Measurements from ENCODE around the gene PALLD.
A peak's percentile ranks its signal among the peaks of the same experiment; 100 is the strongest.

Gene PALLD

DNA sequence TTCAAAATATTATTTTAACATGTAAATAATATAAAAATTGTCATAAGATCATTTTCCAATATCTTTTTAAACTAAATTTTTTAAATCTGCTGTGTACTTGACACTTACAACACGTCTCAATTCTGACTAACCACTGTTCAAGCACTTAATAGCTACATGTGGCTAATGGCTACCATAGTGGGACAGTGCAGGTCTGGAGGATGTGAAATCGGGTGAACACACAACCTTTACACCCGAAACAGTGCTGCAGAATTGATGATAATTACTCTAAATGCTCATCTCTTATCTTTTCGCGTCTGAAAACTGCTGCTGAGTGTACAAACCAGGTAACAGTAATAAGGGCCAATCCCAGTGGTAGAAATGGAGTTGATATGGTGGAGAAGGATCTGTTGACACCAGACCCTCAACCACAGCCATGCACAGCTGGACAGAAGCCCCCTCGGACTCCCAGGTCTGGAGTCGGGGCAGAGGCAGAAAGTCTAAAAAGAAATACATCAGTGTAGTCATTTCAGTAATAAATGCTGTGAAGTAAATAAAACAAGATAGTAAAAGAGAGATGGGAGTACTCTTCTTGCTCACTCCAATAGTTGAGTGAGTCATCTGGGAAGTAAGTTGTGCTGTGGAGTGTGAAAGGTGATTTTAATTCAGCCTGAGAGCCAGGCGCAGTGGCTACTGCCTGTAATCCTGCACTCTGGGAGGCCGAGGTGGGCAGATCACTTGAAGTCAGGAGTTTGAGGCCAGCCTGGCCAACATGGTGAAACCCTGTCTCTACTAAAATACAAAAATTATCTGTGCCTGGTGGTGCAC is 363.2 kb downstream of the PALLD start:
- FAIRE-seq, result peak; percentile 14

GRCh38 chr4:168860827-168861226 is 364.0 kb downstream of the PALLD start:
- FAIRE-seq, result no peak

GRCh38 chr4:168863719-168864647 is 367.1 kb downstream of the PALLD start:
- FAIRE-seq, result no peak

GRCh38 chr4:168864821-168865541 is 368.1 kb downstream of the PALLD start:
- no peak for FAIRE-seq

GRCh38 chr4:168865854-168866253 is 369.0 kb downstream of the PALLD start:
- FAIRE-seq, result no peak

DNA sequence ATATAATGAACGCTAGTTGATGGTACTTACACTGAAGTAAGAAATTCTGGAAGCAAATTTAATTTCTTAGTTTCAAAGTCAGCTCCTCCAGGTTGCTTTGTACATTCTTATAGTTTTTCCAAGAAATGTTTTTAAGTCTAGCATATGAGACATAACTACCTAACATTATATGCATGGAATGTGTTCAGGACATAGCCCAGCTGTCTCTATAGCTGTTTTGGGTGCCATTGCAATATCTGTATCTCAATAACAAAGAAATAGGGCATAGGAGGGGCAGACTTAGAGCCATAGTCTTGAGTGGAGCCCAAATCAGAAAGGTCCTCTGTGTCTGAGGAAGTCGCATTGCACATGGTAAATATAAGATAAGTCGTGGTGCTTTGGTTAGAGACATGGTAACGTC is 369.8 kb downstream of the PALLD start:
- FAIRE-seq, result no peak

DNA sequence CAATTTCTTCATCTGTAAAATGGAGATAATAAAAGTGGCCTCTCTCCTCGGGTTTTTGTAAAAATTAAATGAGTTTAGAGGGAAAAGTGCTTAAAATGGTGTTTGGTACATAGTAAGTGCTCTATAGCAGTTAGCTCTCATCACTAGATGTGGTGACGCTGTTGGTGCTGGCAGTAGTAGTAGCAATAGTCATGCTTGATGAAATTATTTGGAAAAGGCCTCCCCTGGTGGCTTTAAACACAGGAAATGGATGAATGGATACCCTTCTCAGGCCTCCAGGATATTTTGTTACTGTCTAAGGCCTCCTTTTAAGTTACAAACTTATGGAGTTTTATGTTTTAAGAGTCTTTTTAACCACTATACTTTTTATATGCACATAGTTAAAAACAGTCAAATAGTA is 370.3 kb downstream of the PALLD start:
- FAIRE-seq, result no peak

DNA sequence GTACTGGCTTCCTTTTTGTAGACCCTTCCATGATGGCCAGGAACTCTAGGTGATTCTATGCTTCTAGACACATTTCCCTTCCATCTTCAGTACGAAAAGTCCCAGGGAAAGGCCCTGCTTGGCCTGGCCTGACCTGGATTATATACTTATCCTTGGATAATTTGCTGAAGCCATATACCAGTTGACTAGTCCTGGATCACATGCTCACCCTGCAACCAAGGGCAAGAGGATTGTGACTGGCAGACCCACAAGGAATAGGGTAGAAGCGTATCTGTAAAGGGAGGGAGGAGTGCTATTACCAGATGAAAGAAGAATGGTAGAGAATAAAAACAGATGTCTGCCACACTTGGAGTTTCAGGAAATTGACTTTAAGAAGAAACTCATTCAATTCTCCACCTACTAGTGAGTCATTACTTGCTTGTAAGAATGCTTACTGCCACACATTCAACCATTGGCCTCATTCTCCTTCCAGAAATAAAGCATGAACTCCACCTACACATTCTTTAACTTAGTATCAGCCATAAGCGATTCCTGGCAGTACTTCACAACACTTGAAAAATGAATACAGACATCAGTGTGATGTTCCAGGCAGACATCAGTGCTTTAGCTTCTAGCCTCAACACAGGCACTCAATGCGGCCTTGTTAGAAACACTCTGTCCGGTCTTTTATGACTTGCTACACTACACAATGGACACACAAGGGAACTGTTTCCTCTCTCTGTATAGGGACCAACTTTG is 371.4 kb downstream of the PALLD start:
- no peak for FAIRE-seq

DNA sequence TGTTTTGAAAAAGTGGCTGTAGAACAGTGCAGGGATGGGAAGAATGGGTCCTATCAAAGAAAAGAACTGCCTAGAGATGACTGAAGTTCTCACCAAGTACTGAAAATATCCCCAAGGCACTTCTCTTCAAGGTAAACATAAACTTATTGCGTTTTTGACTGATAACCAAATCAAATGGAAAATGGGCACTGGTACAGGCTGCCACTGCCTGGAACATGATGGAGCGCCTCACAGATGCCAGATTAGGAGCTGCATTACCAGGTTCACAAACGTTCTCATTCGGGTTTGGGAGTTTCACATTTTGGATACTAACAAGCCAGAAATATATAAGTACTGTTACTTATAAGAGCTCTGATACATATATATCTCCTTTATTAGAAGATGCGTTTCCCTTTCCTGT is 371.9 kb downstream of the PALLD start:
- FAIRE-seq, result no peak

- FAIRE-seq, result no peak
These were observed 373.2 kb downstream of the PALLD start for GRCh38 chr4:168870004-168870403.

DNA sequence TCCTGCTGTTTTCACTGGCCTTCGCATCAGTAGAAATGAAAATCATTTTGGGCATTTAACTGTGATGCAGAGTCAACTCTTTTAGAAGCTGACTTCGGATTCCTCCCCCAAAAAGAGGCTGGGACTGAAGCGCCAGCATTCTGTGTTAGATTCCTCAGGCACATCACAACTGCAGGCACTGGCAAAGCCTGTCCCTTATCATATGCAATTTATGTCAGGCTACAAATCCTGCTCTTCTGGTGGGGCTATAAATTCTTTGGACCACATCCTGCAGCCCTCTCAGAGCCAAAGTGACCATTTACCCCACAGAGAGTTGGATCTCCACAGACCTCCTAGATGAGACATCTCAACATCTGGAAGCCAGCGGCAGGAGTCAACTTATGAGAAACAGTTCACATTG is 374.8 kb downstream of the PALLD start:
- no peak for FAIRE-seq

DNA sequence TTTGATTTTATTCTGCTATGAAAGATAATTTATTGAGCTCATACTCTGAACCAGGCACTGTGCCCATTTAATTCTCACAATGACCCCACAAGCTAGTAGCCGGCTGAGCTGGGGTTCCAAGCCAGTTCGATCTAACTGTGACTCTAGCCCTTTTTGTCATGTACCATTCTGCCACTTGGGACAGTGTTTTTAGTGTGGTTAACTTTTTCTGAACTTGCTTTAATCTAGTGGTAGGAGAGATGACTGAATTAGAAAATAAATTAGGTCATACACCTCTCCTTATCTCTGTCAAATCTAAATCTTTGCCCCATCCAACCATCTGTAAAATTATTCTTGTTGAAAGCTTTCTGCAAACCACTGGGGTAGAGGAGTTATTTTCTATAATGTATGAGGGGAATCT is 377.2 kb downstream of the PALLD start:
- FAIRE-seq, result no peak

DNA sequence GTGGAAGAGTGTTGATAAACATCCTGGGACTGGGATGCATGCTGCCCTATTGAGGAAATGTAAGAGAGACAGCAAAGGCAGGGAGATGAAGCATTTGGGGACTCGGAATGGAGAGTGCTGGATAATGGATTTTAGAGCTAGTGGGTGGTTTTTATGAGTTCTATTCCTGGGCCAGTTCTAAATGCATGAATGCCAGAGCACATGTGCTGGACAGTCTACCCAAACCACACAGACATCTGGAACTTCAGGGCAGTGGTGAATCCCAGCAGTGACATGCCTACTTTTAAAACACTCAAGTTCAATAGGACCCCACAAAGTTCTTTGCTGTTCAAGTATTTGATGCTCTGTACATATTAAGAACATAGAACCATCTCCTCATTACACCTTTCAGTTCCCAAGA is 379.3 kb downstream of the PALLD start:
- no peak for FAIRE-seq

GRCh38 chr4:168877511-168878491 is 380.9 kb downstream of the PALLD start:
- FAIRE-seq, result no peak

DNA sequence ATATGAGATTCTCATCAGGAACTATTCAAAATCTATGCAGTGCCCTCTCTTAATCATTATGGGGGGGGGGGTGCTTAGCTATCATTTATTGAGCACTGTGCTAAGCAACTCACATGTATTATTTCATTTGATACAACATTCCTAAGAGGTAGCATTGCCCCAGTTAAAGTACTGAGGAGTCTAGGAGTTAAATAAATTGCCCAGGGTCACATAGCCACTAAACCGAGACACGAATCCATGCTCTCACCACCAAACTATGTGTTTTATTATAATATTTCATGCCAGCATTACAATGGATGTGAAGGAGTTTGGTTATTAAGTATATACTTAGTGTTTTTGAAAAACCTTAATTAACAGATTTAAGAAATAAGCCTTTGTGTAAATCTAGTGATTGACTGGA is 381.8 kb downstream of the PALLD start:
- no peak for FAIRE-seq

GRCh38 chr4:168879188-168879587 is 382.3 kb downstream of the PALLD start:
- no peak for FAIRE-seq

GRCh38 chr4:168880072-168880675 is 383.3 kb downstream of the PALLD start:
- no peak for FAIRE-seq

- FAIRE-seq, result no peak
These were observed 384.2 kb downstream of the PALLD start for GRCh38 chr4:168880811-168881595.

DNA sequence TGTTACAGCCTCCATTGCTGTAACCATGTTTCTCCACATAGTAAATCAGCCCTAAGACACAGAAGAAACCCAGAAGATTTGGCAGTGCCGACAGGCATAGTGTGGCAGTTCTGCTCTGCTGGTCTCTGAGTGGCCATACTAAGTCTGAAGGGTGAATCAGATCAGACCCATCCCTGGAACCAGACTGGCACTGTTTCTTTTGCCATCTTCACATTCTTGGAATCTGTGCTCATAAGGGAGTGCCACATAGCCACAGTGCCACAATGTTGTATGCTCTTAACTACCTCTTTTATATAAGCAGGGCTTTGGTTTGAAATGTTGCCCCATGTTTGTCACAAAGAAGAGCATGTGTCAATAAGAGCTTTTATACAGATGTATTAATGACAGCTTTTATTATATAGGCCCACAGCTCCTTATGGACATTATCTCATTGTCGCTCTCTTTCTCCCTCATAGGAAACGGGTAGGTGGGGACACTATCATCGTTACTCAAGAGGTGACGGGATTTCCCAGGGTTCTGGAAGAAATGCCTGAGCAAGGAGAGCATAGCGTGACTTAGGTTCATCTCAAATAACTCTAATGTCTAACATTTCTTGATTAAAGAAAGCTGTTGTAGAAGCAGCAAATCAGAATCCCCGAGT is 385.0 kb downstream of the PALLD start:
- FAIRE-seq, result no peak
